ENCODE measurements around the gene AWAT2. TPM values are rescaled to one million over a fixed set of nuclear protein-coding genes. Genes with fewer than 3 reads are reported as not detected.
A peak's percentile ranks its signal among the peaks of the same experiment; 100 is the strongest.

The AWAT2 gene
- polyA plus RNA-seq, 3 donors = not detected

DNA sequence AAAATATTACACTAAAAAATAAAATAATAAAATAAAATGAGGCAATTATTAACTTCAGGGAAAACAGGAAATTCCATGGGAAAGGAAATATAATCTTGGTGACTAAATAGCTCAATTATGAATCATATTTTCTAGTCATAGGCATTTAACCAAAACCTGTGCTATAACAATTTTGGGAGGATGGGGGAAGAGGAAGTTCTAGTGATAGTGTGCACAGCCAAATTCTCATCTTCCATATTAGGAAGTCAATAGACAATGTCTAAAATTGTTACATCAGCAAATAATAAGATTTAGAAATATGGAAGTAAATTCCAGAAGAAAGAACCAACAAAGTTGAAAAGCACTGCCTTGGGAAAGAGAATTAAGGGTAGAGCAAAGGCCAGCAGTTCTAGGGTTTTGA is 2.8 kb downstream of the AWAT2 start:
- H3K4me2 ChIP-seq (replicated peaks; ENCODE audit: extremely low read depth, low read length, poor library complexity, severe bottlenecking) = no peak overlapping the region

DNA sequence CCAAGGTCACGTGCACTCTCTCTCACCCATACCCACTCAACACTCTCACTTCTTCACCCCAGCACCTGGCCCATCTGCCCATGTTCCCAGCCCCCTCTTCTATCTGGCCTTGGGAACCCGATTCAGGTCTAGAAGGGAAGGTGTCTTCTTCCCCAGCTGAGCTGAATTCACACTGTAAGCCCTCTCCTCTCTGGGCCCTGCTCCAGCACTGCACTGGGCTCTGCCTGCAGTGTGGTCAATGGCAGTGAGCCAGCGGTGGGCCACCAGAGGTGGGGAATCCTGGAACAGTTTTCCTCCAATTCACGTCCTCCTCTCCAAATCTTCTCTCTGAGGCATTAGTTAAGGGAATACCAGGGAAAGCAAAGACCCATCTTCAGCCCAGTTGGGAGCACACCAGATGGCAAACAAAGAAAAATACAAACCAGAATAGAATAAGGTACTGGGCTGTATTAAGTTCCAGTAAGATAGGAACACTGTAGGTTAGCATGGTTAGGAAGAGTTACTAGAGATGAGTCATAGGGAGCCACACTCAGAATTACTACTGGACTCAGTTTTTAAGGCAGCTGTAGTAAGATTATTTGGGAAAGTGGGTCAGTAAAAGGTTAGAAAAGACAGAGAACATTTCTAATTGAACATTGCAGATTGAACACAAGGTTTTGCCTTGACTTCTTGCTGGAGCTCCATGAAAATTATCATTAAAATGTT is 5.0 kb downstream of the AWAT2 start:
- no CpG with 5 or more reads among the region's 4 CpGs for WGBS (ENCODE audit: insufficient coverage)
- Mint-ChIP-seq H3K4me1 (no peaks in the 10 kb centered on the region), H3K27me3 (ENCODE audit: low read depth in 3 of 3) (peaks cover 4 to 17% (median 5%) of the 10 kb centered on the region in 3 donors), H3K27ac (peak overlapping the region in 1 of 7 donors; percentile 36), H3K36me3 (no peaks in the 10 kb centered on the region), H3K4me3 (no peak overlapping the region), H3K9me3 (peaks cover 0 to 2% (median 0%) of the 10 kb centered on the region in 7 donors)
- no peak overlapping the region for H2AFZ ChIP-seq (ENCODE audit: insufficient read depth, low read depth, low read length, poor library complexity, severe bottlenecking)
- H3K36me3 ChIP-seq (replicated peaks in 1 of 2; ENCODE audit: control insufficient read depth in 1 of 2, insufficient read depth in 2 of 2, low read length in 2 of 2) = no peaks in the 10 kb centered on the region
- no peak for DNase-seq
- H3K4me1 ChIP-seq (ENCODE audit: control insufficient read depth in 1 of 2, insufficient read depth in 2 of 2, low read length in 2 of 2) = no peaks in the 10 kb centered on the region
- H4K20me1 ChIP-seq (ENCODE audit: insufficient read depth, low read length) = no peaks in the 10 kb centered on the region
- TF ChIP-seq, protein P1, sequence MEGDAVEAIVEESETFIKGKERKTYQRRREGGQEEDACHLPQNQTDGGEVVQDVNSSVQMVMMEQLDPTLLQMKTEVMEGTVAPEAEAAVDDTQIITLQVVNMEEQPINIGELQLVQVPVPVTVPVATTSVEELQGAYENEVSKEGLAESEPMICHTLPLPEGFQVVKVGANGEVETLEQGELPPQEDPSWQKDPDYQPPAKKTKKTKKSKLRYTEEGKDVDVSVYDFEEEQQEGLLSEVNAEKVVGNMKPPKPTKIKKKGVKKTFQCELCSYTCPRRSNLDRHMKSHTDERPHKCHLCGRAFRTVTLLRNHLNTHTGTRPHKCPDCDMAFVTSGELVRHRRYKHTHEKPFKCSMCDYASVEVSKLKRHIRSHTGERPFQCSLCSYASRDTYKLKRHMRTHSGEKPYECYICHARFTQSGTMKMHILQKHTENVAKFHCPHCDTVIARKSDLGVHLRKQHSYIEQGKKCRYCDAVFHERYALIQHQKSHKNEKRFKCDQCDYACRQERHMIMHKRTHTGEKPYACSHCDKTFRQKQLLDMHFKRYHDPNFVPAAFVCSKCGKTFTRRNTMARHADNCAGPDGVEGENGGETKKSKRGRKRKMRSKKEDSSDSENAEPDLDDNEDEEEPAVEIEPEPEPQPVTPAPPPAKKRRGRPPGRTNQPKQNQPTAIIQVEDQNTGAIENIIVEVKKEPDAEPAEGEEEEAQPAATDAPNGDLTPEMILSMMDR (IDR thresholded peaks at IDR 0.05) = no peak
- H3K9me3 ChIP-seq (replicated peaks in 1 of 2; ENCODE audit: control insufficient read depth in 1 of 2, insufficient read depth in 1 of 2, low read length in 2 of 2) = no peaks in the 10 kb centered on the region
- H3K4me3 ChIP-seq (replicated peaks in 1 of 3; ENCODE audit: low read depth in 2 of 3, low read length in 3 of 3) = no peak overlapping the region
- no peaks in the 10 kb centered on the region for H3K27me3 ChIP-seq (ENCODE audit: control insufficient read depth in 2 of 2, insufficient read depth in 2 of 2, low read length in 2 of 2)
- H3K9ac ChIP-seq (ENCODE audit: insufficient read depth, low read length, poor library complexity, severe bottlenecking) = no peak overlapping the region
- H3K27ac ChIP-seq (ENCODE audit: low read depth in 1 of 2, low read length in 2 of 2) = no peak overlapping the region
- intact Hi-C loops (cut with micrococcal nuclease) = no loop called here
- H3K4me2 ChIP-seq (replicated peaks; ENCODE audit: extremely low read depth, low read length, poor library complexity, severe bottlenecking) = no peak overlapping the region
- H3K79me2 ChIP-seq (ENCODE audit: insufficient read depth, low read length) = no peaks in the 10 kb centered on the region

More for the DNA sequence above, 2.8 kb downstream of the AWAT2 start:
- Histone ChIP-seq H3K4me1 (ENCODE audit: control insufficient read depth in 1 of 2, insufficient read depth in 2 of 2, low read length in 2 of 2) (no peaks in the 10 kb centered on the region), H3K79me2 (ENCODE audit: insufficient read depth, low read length) (no peaks in the 10 kb centered on the region), H3K27me3 (ENCODE audit: control insufficient read depth in 2 of 2, insufficient read depth in 2 of 2, low read length in 2 of 2) (no peaks in the 10 kb centered on the region), H3K9me3 (replicated peaks in 1 of 2; ENCODE audit: control insufficient read depth in 1 of 2, insufficient read depth in 1 of 2, low read length in 2 of 2) (no peaks in the 10 kb centered on the region), H3K27ac (ENCODE audit: low read depth in 1 of 2, low read length in 2 of 2) (no peak overlapping the region), H4K20me1 (ENCODE audit: insufficient read depth, low read length) (no peaks in the 10 kb centered on the region), H2AFZ (ENCODE audit: insufficient read depth, low read depth, low read length, poor library complexity, severe bottlenecking) (no peak overlapping the region), H3K4me3 (replicated peaks in 1 of 3; ENCODE audit: low read depth in 2 of 3, low read length in 3 of 3) (no peak overlapping the region), H3K9ac (ENCODE audit: insufficient read depth, low read length, poor library complexity, severe bottlenecking) (no peak overlapping the region), H3K36me3 (replicated peaks in 1 of 2; ENCODE audit: control insufficient read depth in 1 of 2, insufficient read depth in 2 of 2, low read length in 2 of 2) (no peaks in the 10 kb centered on the region)
- no peak overlapping the region for H3K4me3 Mint-ChIP-seq
- DNase-seq = no peak
- no peaks in the 10 kb centered on the region for H3K4me1 Mint-ChIP-seq
- intact Hi-C loops (cut with micrococcal nuclease) = no loop called here
- no peak overlapping the region for H3K27ac Mint-ChIP-seq
- peaks cover 2 to 14% (median 5%) of the 10 kb centered on the region in 3 donors for H3K27me3 Mint-ChIP-seq (ENCODE audit: low read depth in 3 of 3)
- H3K36me3 Mint-ChIP-seq = no peaks in the 10 kb centered on the region
- H3K9me3 Mint-ChIP-seq = peaks cover 0 to 2% (median 0%) of the 10 kb centered on the region in 7 donors
- TF ChIP-seq, protein P1 (IDR thresholded peaks at IDR 0.05) = no peak
